HepG2 (cell line): ENCODE results near the gene SOX12. TPM values are rescaled to one million over a fixed set of nuclear protein-coding genes. Genes with fewer than 3 reads are reported as not detected.

Source experiments
- ATAC-seq: fragments of 200-7000 bp; cut with Tn5 transposase; 3 replicates; pipeline ENCODE4 v1.9.1; 2020; ENCODE audit warnings: mild to moderate bottlenecking, moderate library complexity
- BruUV-seq: library from RNA; stranded (reverse); fragments of 400-500 nt; replicated peaks from 2 replicates; lab custom pipeline; 2021; lab: Mats Ljungman, UMichigan
- CTCF ChIA-PET: fragments of 300-600 bp; formaldehyde crosslinking; extraction: SDS; loops from one replicate; lab custom pipeline; 2021; ENCODE audit warnings: low total read pairs, inconsistent platforms, low intra/inter-chr PET ratio; lab: Yijun Ruan, JAX
- POLR2A ChIA-PET: fragments of 350-600 bp; sonication (Branson Sonifier 250); formaldehyde crosslinking; loops from one replicate; lab custom pipeline; 2020; ENCODE audit warnings: antibody characterized with exemption, inconsistent platforms; lab: Yijun Ruan, JAX
- DNase-seq: peaks from one replicate; pipeline ENCODE4 v3.0.0-alpha.2; 2015; ENCODE audit warnings: low spot score
- FAIRE-seq: peaks from 3 replicates; lab custom pipeline; 2011; peaks lifted over from hg19 to GRCh38; lab: Jason Lieb, UNC
- H2AFZ ChIP-seq: one replicate; pipeline ENCODE4 v1.6.1; 2011; ENCODE audit warnings: low read length, inconsistent platforms
- H3K27ac ChIP-seq: fragments of 300-600 bp; 3 replicates; pipeline ENCODE4 v1.8.0; 2011; ENCODE audit warnings: mixed run types, mild to moderate bottlenecking, mixed read lengths, low read length, inconsistent platforms; ENCODE audit not compliant: insufficient read depth; ENCODE audit errors: extremely low read length
- H3K27me3 ChIP-seq, 2 experiments: fragments of 200-600 bp in 1 of 2; 2 replicates in 1 of 2; 3 replicates in 1 of 2; pipeline versions ENCODE4 v1.6.0 to v1.8.0; 2011; ENCODE audit warnings: low read length in 2 of 2, mild to moderate bottlenecking in 2 of 2, moderate library complexity in 2 of 2, inconsistent platforms in 1 of 2; ENCODE audit not compliant: insufficient read depth in 2 of 2, control insufficient read depth in 1 of 2
- H3K36me3 ChIP-seq, 2 experiments: fragments of 200-600 bp in 1 of 2; replicated peaks in 1 of 2; 2 replicates in 1 of 2; 3 replicates in 1 of 2; pipeline versions ENCODE4 v1.5.1 to v1.8.0; 2011; ENCODE audit warnings: low read length in 2 of 2, inconsistent platforms in 1 of 2; ENCODE audit not compliant: insufficient read depth in 2 of 2, control insufficient read depth in 1 of 2
- H3K4me1 ChIP-seq: 2 replicates; pipeline ENCODE4 v1.5.1; 2012; ENCODE audit warnings: low read length, inconsistent platforms; ENCODE audit not compliant: insufficient read depth
- H3K4me2 ChIP-seq: 2 replicates; pipeline ENCODE4 v1.6.0; 2011; ENCODE audit warnings: low read depth, low read length, inconsistent platforms
- H3K4me3 ChIP-seq, 3 experiments: fragments of 200-600 bp in 1 of 3; sonication (generic), shearing (Covaris generic) in 1 of 3; replicated peaks in 1 of 3; 2 replicates each; pipeline ENCODE4 v1.5.1; 2011 to 2016; ENCODE audit warnings: low read length in 3 of 3, inconsistent platforms in 2 of 3, low read depth in 2 of 3, mild to moderate bottlenecking in 2 of 3, control low read depth in 1 of 3, mixed read lengths in 1 of 3; ENCODE audit not compliant: insufficient read depth in 1 of 3
- H3K79me2 ChIP-seq: one replicate; pipeline ENCODE4 v1.6.1; 2011; ENCODE audit warnings: low read length, inconsistent platforms; ENCODE audit not compliant: insufficient read depth
- H3K9ac ChIP-seq: 2 replicates; pipeline ENCODE4 v1.6.0; 2011; ENCODE audit warnings: mild to moderate bottlenecking, low read depth, low read length, inconsistent platforms; ENCODE audit not compliant: insufficient read depth
- H3K9me3 ChIP-seq: 2 replicates; pipeline ENCODE4 v1.5.1; 2012; ENCODE audit warnings: mild to moderate bottlenecking, low read length
- H4K20me1 ChIP-seq: 2 replicates; pipeline ENCODE4 v1.6.0; 2011; ENCODE audit warnings: inconsistent platforms, mild to moderate bottlenecking, low read length, moderate library complexity; ENCODE audit not compliant: insufficient read depth
- JARID2 ChIP-seq: sonication (generic); formaldehyde crosslinking; IDR thresholded peaks from 2 replicates; pipeline ENCODE4 v1.8.1; 2023; ENCODE audit warnings: missing genetic modification reagents, inconsistent platforms; ENCODE audit not compliant: insufficient replicate concordance
- MAZ ChIP-seq, 2 experiments: sonication (generic) in 1 of 2; formaldehyde crosslinking in 1 of 2; IDR thresholded peaks; 2 replicates each; pipeline versions ENCODE4 v1.5.0 to v1.6.1; 2012 to 2020; ENCODE audit warnings: low read depth in 2 of 2, mild to moderate bottlenecking in 2 of 2, borderline replicate concordance in 1 of 2, improper control_type of control experiment in 1 of 2, low read length in 1 of 2, missing genetic modification reagents in 1 of 2, moderate library complexity in 1 of 2
- RXRA ChIP-seq: sonication (generic); formaldehyde crosslinking; IDR thresholded peaks from 2 replicates; pipeline ENCODE4 v1.5.1; 2020; ENCODE audit warnings: missing genetic modification reagents
- ZNF709 ChIP-seq: sonication (generic); formaldehyde crosslinking; IDR thresholded peaks from 2 replicates; pipeline ENCODE4 v1.5.0; 2020; ENCODE audit warnings: mild to moderate bottlenecking, missing genetic modification reagents
- ZNF770 ChIP-seq: sonication (generic); formaldehyde crosslinking; IDR thresholded peaks from 2 replicates; pipeline ENCODE4 v1.5.0; 2020; ENCODE audit warnings: mild to moderate bottlenecking, missing genetic modification reagents
- ZNF782 ChIP-seq: sonication (generic); formaldehyde crosslinking; IDR thresholded peaks from 2 replicates; pipeline ENCODE4 v1.4.0; 2020; ENCODE audit warnings: missing genetic modification reagents, mild to moderate bottlenecking, borderline replicate concordance
- ZSCAN25 ChIP-seq: sonication (generic); formaldehyde crosslinking; IDR thresholded peaks from 2 replicates; pipeline ENCODE4 v1.8.0; 2022; ENCODE audit warnings: mild to moderate bottlenecking, missing genetic modification reagents
- WGBS: methylation state at CpG from one replicate; pipeline ENCODE4 v1.1.6; 2017; ENCODE audit warnings: low lambda C conversion rate; 5-methylcytosine and 5-hydroxymethylcytosine counted together
- in situ Hi-C: cut with HindIII; loops from 2 replicates; pipeline ENCODE4 v1.10.0; 2017; ENCODE audit warnings: low pct_unique_long_range_greater_than_20kb; ENCODE audit not compliant: extremely low pct_ligation_motif_present
- intact Hi-C: fragments of 100-400 bp; cut with micrococcal nuclease; formaldehyde crosslinking; loops from one replicate; pipeline ENCODE4 v1.10.0; 2022; ENCODE audit not compliant: unreplicated experiment
- polyA plus RNA-seq, 8 experiments: library from polyadenylated mRNA; depleted of rRNA in 3 of 8; stranded (reverse) in 7 of 8; unstranded in 1 of 8; fragments of >200 nt; fragmentation: Illumina TruSeq in 4 of 8; extraction: Trizol in 4 of 8; gene quantifications; 2 replicates each; pipeline versions ENCODE4 v1.2.1 to v1.2.3, GENCODE V29; 2011 to 2016; ENCODE audit warnings: low read depth in 4 of 8, missing spikeins in 1 of 8, mixed read lengths in 1 of 8; ENCODE audit not compliant: insufficient read depth in 1 of 8
- total RNA-seq, 5 experiments: library from RNA; depleted of rRNA; stranded (reverse); fragments of >200 nt; fragmentation: Illumina TruSeq; extraction: Trizol; gene quantifications; 2 replicates each; pipeline ENCODE4 v1.2.3, GENCODE V29; 2016; ENCODE audit warnings: low read depth in 1 of 5

SOX12 gene
- total and polyA plus RNA-seq, 2 of the 13 experiments (the other 11 are each of a cell fraction or from before 2014, with no cell fraction given): 10.0 to 18.7 TPM

DNA sequence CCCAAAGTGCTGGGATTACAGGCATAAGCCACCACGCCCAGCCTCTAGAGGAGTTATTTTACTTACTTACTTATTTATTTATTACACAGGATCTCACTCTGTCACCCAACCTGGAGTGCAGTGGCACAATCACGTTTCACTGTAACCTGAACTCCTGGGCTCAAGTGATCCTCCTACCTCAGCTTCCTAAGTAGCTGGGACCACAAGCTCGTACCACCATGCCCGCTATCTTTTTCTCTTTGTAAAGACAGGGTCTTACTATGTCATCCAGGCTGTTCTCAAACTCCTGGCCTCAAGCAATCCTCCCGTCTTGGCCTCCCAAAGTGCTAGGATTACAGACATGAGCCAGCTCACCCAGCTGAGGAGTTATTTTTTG is 53.6 kb downstream of the SOX12 start:
- peak overlapping the region; percentile 12 for H3K27ac ChIP-seq
- peaks cover 58% of the 10 kb centered on the region for H3K4me1 ChIP-seq
- peaks cover 36% of the 10 kb centered on the region for H3K79me2 ChIP-seq
- in situ Hi-C loops (no loop called here), intact Hi-C loops (no loop called here)
- no TSS peak for BruUV-seq
- POLR2A ChIA-PET: interaction anchor here (1.2 to 29.0 kb wide), 5 partner anchors 16 to 83 kb away, joined by 3 to 1587 read pairs (median 52); partner anchors contain the start of genes NRSN2, RBCK1, SOX12 and TBC1D20
- H3K4me3 ChIP-seq: no peak overlapping the region
- CTCF ChIA-PET: interaction anchor here (1.2 kb wide), 1 partner anchor 16 kb away, joined by 3 read pairs; no protein-coding TSS in a partner anchor
- TF ChIP-seq MAZ (IDR thresholded peaks at IDR 0.05; ENCODE audit: borderline replicate concordance, low read depth, low read length) (no peak), MAZ (CRISPR knock-in tag; IDR thresholded peaks at IDR 0.05; ENCODE audit: low read depth) (0 out of 2 replicates have a peak, but pooled peaks have one; percentile 1), JARID2 (CRISPR knock-in tag) (no peak), ZNF709 (CRISPR knock-in tag) (no peak), ZNF770 (CRISPR knock-in tag) (peak; percentile 87), ZSCAN25 (CRISPR knock-in tag) (no peak), ZNF782 (CRISPR knock-in tag) (peak; percentile 48; the same call in 1 of the 2 replicates), RXRA (CRISPR knock-in tag) (no peak)
- no peak overlapping the region for H2AFZ ChIP-seq
- WGBS: 88% methylated on average over 5 of the region's 5 CpGs
- DNase-seq (no peak), FAIRE-seq (no peak), ATAC-seq (no peak)
- no peaks in the 10 kb centered on the region; a peak in 1 of 5 replicates for H3K27me3 ChIP-seq
- H3K4me2 ChIP-seq: no peak overlapping the region
- H3K36me3 ChIP-seq: peaks cover 3 to 20% of the 10 kb centered on the region in 2 experiments; a peak in 3 of 5 replicates
- no peak overlapping the region for H3K9ac ChIP-seq
- peaks cover 18% of the 10 kb centered on the region for H4K20me1 ChIP-seq
- H3K9me3 ChIP-seq: no peaks in the 10 kb centered on the region

Other genes with a start within 250 kb of the SOX12 start
- not detected in 2 replicates for gene DEFB125, start 237.9 kb upstream of the SOX12 start, total RNA-seq (2016; rRNA removed; fragmentation: Illumina TruSeq; extraction: Trizol)
- not detected in 2 replicates for gene DEFB125, start 237.9 kb upstream of the SOX12 start, polyA plus RNA-seq (2011; rRNA removed)
- not detected in 2 replicates for gene DEFB126, start 183.0 kb upstream of the SOX12 start, total RNA-seq (2016; rRNA removed; fragmentation: Illumina TruSeq; extraction: Trizol)
- gene DEFB126, start 183.0 kb upstream of the SOX12 start, polyA plus RNA-seq (2011; rRNA removed): not detected in 2 replicates
- not detected in 2 replicates for gene DEFB127, start 168.1 kb upstream of the SOX12 start, total RNA-seq (2016; rRNA removed; fragmentation: Illumina TruSeq; extraction: Trizol)
- not detected in 2 replicates for gene DEFB127, start 168.1 kb upstream of the SOX12 start, polyA plus RNA-seq (2011; rRNA removed)
- gene DEFB128, start 135.8 kb upstream of the SOX12 start, total RNA-seq (2016; rRNA removed; fragmentation: Illumina TruSeq; extraction: Trizol): not detected in 2 replicates
- gene DEFB128, start 135.8 kb upstream of the SOX12 start, polyA plus RNA-seq (2011; rRNA removed): not detected in 2 replicates
- gene DEFB129, start 98.3 kb upstream of the SOX12 start, total RNA-seq (2016; rRNA removed; fragmentation: Illumina TruSeq; extraction: Trizol): not detected in 2 replicates
- not detected in 2 replicates for gene DEFB129, start 98.3 kb upstream of the SOX12 start, polyA plus RNA-seq (2011; rRNA removed)
- not detected in 2 replicates for gene DEFB132, start 67.8 kb upstream of the SOX12 start, total RNA-seq (2016; rRNA removed; fragmentation: Illumina TruSeq; extraction: Trizol)
- not detected in 2 replicates for gene DEFB132, start 67.8 kb upstream of the SOX12 start, polyA plus RNA-seq (2011; rRNA removed)
- 3.8 and 4.7 TPM in 2 replicates for gene C20orf96, start 34.8 kb upstream of the SOX12 start, total RNA-seq (2016; rRNA removed; fragmentation: Illumina TruSeq; extraction: Trizol)
- gene C20orf96, start 34.8 kb upstream of the SOX12 start, polyA plus RNA-seq (2011; rRNA removed): 18.2 and 20.6 TPM in 2 replicates
- 56.2 and 63.0 TPM in 2 replicates for gene ZCCHC3, start 28.0 kb upstream of the SOX12 start, total RNA-seq (2016; rRNA removed; fragmentation: Illumina TruSeq; extraction: Trizol)
- gene ZCCHC3, start 28.0 kb upstream of the SOX12 start, polyA plus RNA-seq (2011; rRNA removed): 43.8 and 46.6 TPM in 2 replicates
- gene NRSN2, start 21.6 kb downstream of the SOX12 start, total RNA-seq (2016; rRNA removed; fragmentation: Illumina TruSeq; extraction: Trizol): 28.4 and 32.3 TPM in 2 replicates
- 49.4 and 63.3 TPM in 2 replicates for gene NRSN2, start 21.6 kb downstream of the SOX12 start, polyA plus RNA-seq (2011; rRNA removed)
- gene TRIB3, start 55.2 kb downstream of the SOX12 start, total RNA-seq (2016; rRNA removed; fragmentation: Illumina TruSeq; extraction: Trizol): 106 and 115 TPM in 2 replicates
- 150 and 241 TPM in 2 replicates for gene TRIB3, start 55.2 kb downstream of the SOX12 start, polyA plus RNA-seq (2011; rRNA removed)
- gene RBCK1, start 82.7 kb downstream of the SOX12 start, total RNA-seq (2016; rRNA removed; fragmentation: Illumina TruSeq; extraction: Trizol): 121 and 149 TPM in 2 replicates
- 215 and 270 TPM in 2 replicates for gene RBCK1, start 82.7 kb downstream of the SOX12 start, polyA plus RNA-seq (2011; rRNA removed)
- 36.6 and 45.9 TPM in 2 replicates for gene TBC1D20, start 137.0 kb downstream of the SOX12 start, total RNA-seq (2016; rRNA removed; fragmentation: Illumina TruSeq; extraction: Trizol)
- gene TBC1D20, start 137.0 kb downstream of the SOX12 start, polyA plus RNA-seq (2011; rRNA removed): 47.1 and 55.2 TPM in 2 replicates
- 231 and 288 TPM in 2 replicates for gene CSNK2A1, start 218.2 kb downstream of the SOX12 start, total RNA-seq (2016; rRNA removed; fragmentation: Illumina TruSeq; extraction: Trizol)
- gene CSNK2A1, start 218.2 kb downstream of the SOX12 start, polyA plus RNA-seq (2011; rRNA removed): 131 and 153 TPM in 2 replicates